KOPT-K1 (cell line): ENCODE results near the gene FBLN2.

Experiments
- H3K27ac ChIP-seq: fragments of 200-600 bp; sonication (generic); 2 replicates; pipeline ENCODE4 v1.5.1; 2016; ENCODE audit warnings: antibody characterized with exemption, mild to moderate bottlenecking, low read depth, low read length; ENCODE audit not compliant: poor library complexity, severe bottlenecking
- H3K36me3 ChIP-seq: fragments of 200-600 bp; sonication (generic); 2 replicates; pipeline ENCODE4 v1.5.1; 2017; ENCODE audit warnings: antibody characterized with exemption, mild to moderate bottlenecking, low read length, moderate library complexity; ENCODE audit not compliant: insufficient read depth
- H3K9me3 ChIP-seq: fragments of 200-600 bp; sonication (generic); 2 replicates; pipeline ENCODE4 v1.5.1; 2017; ENCODE audit warnings: antibody characterized with exemption, low read length, mild to moderate bottlenecking; ENCODE audit not compliant: insufficient read depth, poor library complexity, severe bottlenecking

Gene FBLN2

DNA sequence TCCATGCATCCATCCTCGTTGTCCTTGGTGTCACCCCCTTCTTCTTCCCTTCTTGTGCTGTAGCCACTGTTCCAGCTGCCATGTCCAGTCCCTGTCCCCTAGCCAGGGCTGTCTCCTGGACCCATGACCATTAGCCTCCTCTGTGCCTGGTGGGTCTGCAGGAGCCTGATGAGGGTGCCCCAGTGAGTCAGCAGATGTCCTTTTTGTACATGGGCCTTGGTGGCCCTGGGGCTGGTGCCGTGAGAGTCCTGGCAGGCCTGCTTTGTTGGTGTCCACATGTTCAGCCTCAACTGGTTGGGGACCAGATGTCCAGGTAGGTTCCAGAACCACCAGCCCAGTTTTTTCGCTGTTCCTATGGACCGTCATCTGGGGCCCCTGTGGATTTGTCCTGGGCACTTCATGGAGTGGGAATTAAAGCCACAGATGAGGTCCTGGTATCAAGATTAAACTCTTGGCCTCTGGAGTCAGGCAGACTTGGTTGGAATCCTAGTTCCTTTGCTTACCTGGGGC, 66.1 kb downstream of the FBLN2 start:
- Histone ChIP-seq H3K9me3 (no peaks in the 10 kb centered on the region), H3K27ac (no peak overlapping the region)

DNA sequence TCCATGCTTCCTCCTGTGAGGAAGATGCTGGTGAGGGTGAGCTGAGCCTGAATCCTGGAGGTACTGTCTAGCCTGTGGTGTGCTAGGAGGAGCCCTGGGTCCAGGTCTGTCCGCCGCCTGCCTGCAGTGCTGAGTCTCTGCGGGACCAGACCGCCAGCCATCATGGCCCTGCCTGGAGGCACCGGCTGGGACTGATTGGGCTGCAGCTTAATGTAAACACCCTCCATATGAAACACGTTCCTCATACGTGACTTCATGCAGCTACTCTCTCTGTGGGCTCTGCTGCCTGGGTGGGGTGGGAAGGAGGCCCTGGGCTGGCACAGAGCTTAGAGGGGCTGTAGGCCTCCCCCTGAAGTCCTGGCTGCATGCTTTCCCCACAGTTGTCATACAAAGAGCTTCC, 67.4 kb downstream of the FBLN2 start:
- H3K36me3 ChIP-seq = no peaks in the 10 kb centered on the region
- H3K9me3 ChIP-seq = no peaks in the 10 kb centered on the region
- H3K27ac ChIP-seq = no peak overlapping the region

More for the DNA sequence above, 66.1 kb downstream of the FBLN2 start:
- H3K36me3 ChIP-seq = no peaks in the 10 kb centered on the region

DNA sequence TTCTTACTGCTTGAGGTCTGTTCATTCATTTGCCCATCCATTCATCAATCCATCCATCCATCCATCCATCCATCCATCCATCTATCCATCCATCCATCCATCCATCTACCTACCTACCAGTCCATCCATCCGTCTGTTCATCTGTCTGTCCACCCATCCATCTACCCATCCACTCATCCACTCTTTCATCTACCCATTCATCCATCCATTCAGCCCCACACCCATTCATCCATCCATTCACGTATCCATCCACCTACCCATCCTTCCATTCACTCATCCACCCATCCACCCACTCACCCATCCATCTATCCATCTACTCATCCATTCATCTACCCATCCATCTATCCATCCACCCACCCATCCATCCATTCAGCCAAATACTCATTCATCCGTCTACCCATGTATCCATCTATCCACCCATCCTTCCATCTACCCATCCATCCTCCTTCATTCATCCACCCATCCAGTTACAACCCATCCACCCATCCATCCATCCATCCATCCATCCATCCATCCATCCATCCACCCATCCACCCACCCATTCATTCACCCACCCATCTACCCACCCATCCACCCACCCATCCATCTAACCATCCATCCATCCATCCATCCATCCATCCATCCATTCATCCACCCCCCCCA, 68.3 kb downstream of the FBLN2 start:
- no peak overlapping the region for H3K27ac ChIP-seq
- H3K9me3 ChIP-seq = no peaks in the 10 kb centered on the region
- H3K36me3 ChIP-seq = no peaks in the 10 kb centered on the region

- Histone ChIP-seq H3K27ac (no peak overlapping the region), H3K36me3 (no peaks in the 10 kb centered on the region), H3K9me3 (no peaks in the 10 kb centered on the region)
Measured at GRCh38 chr3:13617981-13618380, 69.1 kb downstream of the FBLN2 start.

GRCh38 chr3:13618836-13619235, 69.9 kb downstream of the FBLN2 start:
- H3K27ac ChIP-seq = no peak overlapping the region
- no peaks in the 10 kb centered on the region for H3K9me3 ChIP-seq
- H3K36me3 ChIP-seq = no peaks in the 10 kb centered on the region

- Histone ChIP-seq H3K36me3 (no peaks in the 10 kb centered on the region), H3K27ac (no peak overlapping the region), H3K9me3 (no peaks in the 10 kb centered on the region)
Measured at GRCh38 chr3:13619661-13620230, 70.8 kb downstream of the FBLN2 start.

GRCh38 chr3:13620281-13620680, 71.4 kb downstream of the FBLN2 start:
- Histone ChIP-seq H3K9me3 (no peaks in the 10 kb centered on the region), H3K27ac (no peak overlapping the region), H3K36me3 (no peaks in the 10 kb centered on the region)

GRCh38 chr3:13620776-13621365, 71.9 kb downstream of the FBLN2 start:
- Histone ChIP-seq H3K9me3 (no peaks in the 10 kb centered on the region), H3K27ac (peak overlapping the region; percentile 72), H3K36me3 (no peaks in the 10 kb centered on the region)

- H3K36me3 ChIP-seq = no peaks in the 10 kb centered on the region
- H3K27ac ChIP-seq = peak overlapping the region; percentile 72
Measured at GRCh38 chr3:13621381-13622221, 72.7 kb downstream of the FBLN2 start.

GRCh38 chr3:13622356-13622755, 73.4 kb downstream of the FBLN2 start:
- peak overlapping the region; percentile 72 for H3K27ac ChIP-seq
- H3K36me3 ChIP-seq = no peaks in the 10 kb centered on the region
- H3K9me3 ChIP-seq = no peaks in the 10 kb centered on the region

More at GRCh38 chr3:13621381-13622221, 72.7 kb downstream of the FBLN2 start:
- no peaks in the 10 kb centered on the region for H3K9me3 ChIP-seq

DNA sequence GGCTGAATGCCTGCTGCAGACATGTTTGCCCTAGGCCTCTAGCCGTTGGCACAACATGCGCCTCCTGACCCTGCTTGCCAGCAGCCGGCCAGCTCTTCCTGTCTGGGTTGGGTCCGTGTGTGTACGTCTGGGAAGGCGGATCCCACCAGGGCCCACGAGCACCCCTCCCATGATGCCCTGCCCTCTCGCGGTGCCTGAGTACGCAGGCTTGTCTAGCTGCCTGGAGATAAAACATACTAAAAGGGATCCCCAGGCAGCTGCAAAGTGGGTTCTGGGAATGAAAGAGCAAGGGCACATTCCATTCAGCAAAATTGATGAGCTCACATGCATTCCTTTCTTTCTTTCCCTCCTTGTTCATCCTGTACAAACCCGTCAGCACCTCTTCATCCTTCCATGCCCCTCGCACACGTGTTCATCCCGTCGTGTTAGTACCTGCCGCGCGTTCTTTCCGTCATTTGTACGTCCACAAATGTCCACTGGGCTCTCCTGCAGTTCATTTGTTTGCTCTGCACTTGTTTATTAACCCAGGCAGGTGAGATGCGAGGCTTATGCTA, 74.3 kb downstream of the FBLN2 start:
- Histone ChIP-seq H3K27ac (no peak overlapping the region), H3K9me3 (no peaks in the 10 kb centered on the region), H3K36me3 (no peaks in the 10 kb centered on the region)

- H3K36me3 ChIP-seq = no peaks in the 10 kb centered on the region
Measured at GRCh38 chr3:13624021-13624420, 75.1 kb downstream of the FBLN2 start.

DNA sequence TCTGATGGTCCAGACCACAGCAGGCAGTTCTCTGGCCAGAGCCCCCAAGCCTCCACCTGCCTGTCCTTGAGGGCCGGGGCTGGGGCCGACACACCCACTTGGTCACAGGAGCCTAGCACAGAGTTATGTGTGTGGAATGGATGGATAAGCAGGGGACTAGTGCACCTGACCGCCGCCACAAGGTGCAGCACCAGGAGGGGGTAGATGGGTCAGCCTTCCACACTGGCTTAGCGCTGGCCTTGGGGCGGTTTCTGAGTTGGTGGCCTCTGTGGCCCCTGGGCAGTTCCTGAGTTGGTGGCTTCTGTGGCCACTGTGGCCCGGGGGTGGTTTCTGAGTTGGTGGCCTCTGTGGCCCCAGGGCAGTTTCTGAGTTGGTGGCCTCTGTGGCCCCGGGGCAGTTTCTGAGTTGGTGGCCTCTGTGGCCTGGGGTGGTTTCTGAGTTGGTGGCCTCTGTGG, 75.8 kb downstream of the FBLN2 start:
- H3K36me3 ChIP-seq = no peaks in the 10 kb centered on the region
- H3K9me3 ChIP-seq = no peaks in the 10 kb centered on the region
- H3K27ac ChIP-seq = no peak overlapping the region

More at GRCh38 chr3:13624021-13624420, 75.1 kb downstream of the FBLN2 start:
- Histone ChIP-seq H3K9me3 (no peaks in the 10 kb centered on the region), H3K27ac (no peak overlapping the region)

DNA sequence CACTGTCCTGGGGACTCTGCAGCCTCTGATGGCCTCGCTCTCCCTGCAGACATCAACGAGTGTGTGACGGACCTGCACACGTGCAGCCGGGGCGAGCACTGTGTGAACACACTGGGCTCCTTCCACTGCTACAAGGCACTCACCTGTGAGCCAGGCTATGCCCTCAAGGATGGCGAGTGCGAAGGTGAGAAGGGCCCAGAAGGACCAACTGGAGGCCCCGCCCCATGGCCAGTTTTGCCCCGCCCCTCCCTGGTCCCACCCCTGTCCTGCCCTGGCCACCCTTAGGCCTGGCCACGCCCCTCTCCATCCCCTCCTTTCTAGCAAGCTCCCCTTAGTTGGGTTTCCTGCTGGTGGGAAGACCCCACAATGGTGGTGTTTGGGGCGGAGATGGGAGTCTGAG, 77.5 kb downstream of the FBLN2 start:
- Histone ChIP-seq H3K9me3 (no peaks in the 10 kb centered on the region), H3K27ac (no peak overlapping the region), H3K36me3 (no peaks in the 10 kb centered on the region)
